Fibroblast of lung (primary cell): ENCODE measurements around the gene CAMKMT. TPM values are rescaled to one million over a fixed set of nuclear protein-coding genes. Genes with fewer than 3 reads are reported as not detected.

ENCODE experiments used
- DNase-seq, 2 donors: peaks; one replicate each; pipeline versions ENCODE4 v3.0.0 to v3.0.0-alpha.2; 2010; ENCODE audit warnings: low read depth in 2 of 2
- H2AFZ ChIP-seq: 2 replicates; pipeline ENCODE4 v1.5.1; 2012; ENCODE audit warnings: low read length, control low read depth, inconsistent platforms
- H3K27ac ChIP-seq: 2 replicates; pipeline ENCODE4 v1.5.1; 2011; ENCODE audit warnings: low read length, control low read depth; ENCODE audit not compliant: insufficient read depth
- H3K27me3 ChIP-seq: 2 replicates; pipeline ENCODE4 v1.5.1; 2011; ENCODE audit warnings: mild to moderate bottlenecking, low read length; ENCODE audit not compliant: control insufficient read depth, insufficient read depth
- H3K36me3 ChIP-seq: 2 replicates; pipeline ENCODE4 v1.5.1; 2011; ENCODE audit warnings: low read length; ENCODE audit not compliant: control insufficient read depth, insufficient read depth
- H3K4me1 ChIP-seq: 2 replicates; pipeline ENCODE4 v1.5.1; 2011; ENCODE audit warnings: low read length; ENCODE audit not compliant: control insufficient read depth, insufficient read depth; ENCODE audit errors: extremely low read depth
- H3K4me2 ChIP-seq: 2 replicates; pipeline ENCODE4 v1.5.1; 2011; ENCODE audit warnings: low read length, control low read depth; ENCODE audit not compliant: insufficient read depth; ENCODE audit errors: extremely low read depth
- H3K4me3 ChIP-seq, 4 experiments: fragments of 200-600 bp in 1 of 4; sonication (generic) in 1 of 4; replicated peaks in 1 of 4; 2 replicates each; pipeline ENCODE4 v1.5.1; 2011 to 2016; ENCODE audit warnings: low read length in 4 of 4, low read depth in 3 of 4, mild to moderate bottlenecking in 3 of 4, control low read depth in 2 of 4, inconsistent platforms in 1 of 4, mixed read lengths in 1 of 4; ENCODE audit not compliant: insufficient read depth in 1 of 4; ENCODE audit errors: control extremely low read depth in 1 of 4
- H3K79me2 ChIP-seq: 2 replicates; pipeline ENCODE4 v1.5.1; 2012; ENCODE audit warnings: mild to moderate bottlenecking, low read length, inconsistent platforms; ENCODE audit not compliant: control insufficient read depth, insufficient read depth
- H3K9ac ChIP-seq: 2 replicates; pipeline ENCODE4 v1.5.1; 2011; ENCODE audit warnings: mild to moderate bottlenecking, low read length, control low read depth; ENCODE audit not compliant: insufficient read depth
- H3K9me3 ChIP-seq: 2 replicates; pipeline ENCODE4 v1.5.1; 2012; ENCODE audit warnings: low read depth, low read length; ENCODE audit not compliant: control insufficient read depth, insufficient read depth
- H4K20me1 ChIP-seq: 2 replicates; pipeline ENCODE4 v1.5.1; 2011; ENCODE audit warnings: low read length; ENCODE audit not compliant: control insufficient read depth, insufficient read depth; ENCODE audit errors: extremely low read depth
- EZH2 ChIP-seq: IDR thresholded peaks from 2 replicates; pipeline ENCODE4 v1.5.1; 2012; ENCODE audit warnings: low read length, control low read depth, mild to moderate bottlenecking; ENCODE audit errors: missing control alignments
- polyA plus RNA-seq, 2 donors: library from polyadenylated mRNA; depleted of rRNA in 1 of 2; stranded (reverse) in 1 of 2; unstranded in 1 of 2; fragments of >200 nt; gene quantifications; 2 replicates each; pipeline ENCODE4 v1.2.1, GENCODE V29; 2011 to 2012; ENCODE audit warnings: missing spikeins in 1 of 2
- total RNA-seq: library from RNA; depleted of rRNA; stranded (reverse); fragments of >200 nt; gene quantifications from 2 replicates; pipeline ENCODE4 v1.2.1, GENCODE V29; 2014
- TF ChIP-seq, protein P1 (sequence below), 2 donors: IDR thresholded peaks in 1 of 2; conservative IDR thresholded peaks in 1 of 2; 1 replicate in 1 of 2; 2 replicates in 1 of 2; pipeline ENCODE4 v1.5.1; 2011 to 2012; ENCODE audit warnings: low read length in 2 of 2, control low read depth in 1 of 2, inconsistent platforms in 1 of 2, low read depth in 1 of 2, mild to moderate bottlenecking in 1 of 2

Gene CAMKMT
- total and polyA plus RNA-seq, 2 donors (not counting 1 experiment from before 2014, with no cell fraction given), result 7.9 to 11.6 TPM

DNA sequence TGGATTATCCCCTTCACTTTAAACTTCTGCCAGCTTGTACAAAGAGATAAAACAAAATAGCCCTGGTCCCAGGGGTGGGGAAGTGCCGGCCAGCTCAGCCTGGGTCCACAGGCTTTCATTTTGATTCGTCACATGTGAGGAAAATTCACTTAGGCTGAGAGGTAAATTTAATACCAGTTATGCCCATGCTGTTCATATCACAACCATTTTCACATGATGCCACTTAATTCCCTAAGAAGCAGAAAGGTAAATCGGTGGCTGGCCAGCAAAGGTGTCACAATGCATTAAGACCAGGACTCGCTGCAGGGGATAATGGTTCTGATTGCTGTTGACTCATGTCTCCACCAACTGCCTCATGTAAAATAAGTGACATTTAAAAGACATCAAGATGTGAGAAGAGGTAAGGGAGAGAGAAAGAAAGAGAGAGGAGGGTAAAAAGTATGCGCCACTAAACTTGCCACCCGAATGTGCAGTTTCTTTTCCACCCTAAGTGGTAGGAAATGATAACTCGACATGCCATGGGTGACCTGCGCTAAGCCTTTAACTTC, 318.8 kb downstream of the CAMKMT start:
- no peak for DNase-seq
- Histone ChIP-seq H3K4me2 (no peak overlapping the region), H3K9ac (no peak overlapping the region), H3K27ac (no peak overlapping the region), H3K36me3 (no peaks in the 10 kb centered on the region), H3K9me3 (no peaks in the 10 kb centered on the region), H2AFZ (no peak overlapping the region), H4K20me1 (no peaks in the 10 kb centered on the region), H3K4me3 (no peak overlapping the region), H3K27me3 (no peaks in the 10 kb centered on the region), H3K4me1 (no peaks in the 10 kb centered on the region), H3K79me2 (no peaks in the 10 kb centered on the region)
- TF ChIP-seq, protein P1, sequence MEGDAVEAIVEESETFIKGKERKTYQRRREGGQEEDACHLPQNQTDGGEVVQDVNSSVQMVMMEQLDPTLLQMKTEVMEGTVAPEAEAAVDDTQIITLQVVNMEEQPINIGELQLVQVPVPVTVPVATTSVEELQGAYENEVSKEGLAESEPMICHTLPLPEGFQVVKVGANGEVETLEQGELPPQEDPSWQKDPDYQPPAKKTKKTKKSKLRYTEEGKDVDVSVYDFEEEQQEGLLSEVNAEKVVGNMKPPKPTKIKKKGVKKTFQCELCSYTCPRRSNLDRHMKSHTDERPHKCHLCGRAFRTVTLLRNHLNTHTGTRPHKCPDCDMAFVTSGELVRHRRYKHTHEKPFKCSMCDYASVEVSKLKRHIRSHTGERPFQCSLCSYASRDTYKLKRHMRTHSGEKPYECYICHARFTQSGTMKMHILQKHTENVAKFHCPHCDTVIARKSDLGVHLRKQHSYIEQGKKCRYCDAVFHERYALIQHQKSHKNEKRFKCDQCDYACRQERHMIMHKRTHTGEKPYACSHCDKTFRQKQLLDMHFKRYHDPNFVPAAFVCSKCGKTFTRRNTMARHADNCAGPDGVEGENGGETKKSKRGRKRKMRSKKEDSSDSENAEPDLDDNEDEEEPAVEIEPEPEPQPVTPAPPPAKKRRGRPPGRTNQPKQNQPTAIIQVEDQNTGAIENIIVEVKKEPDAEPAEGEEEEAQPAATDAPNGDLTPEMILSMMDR (conservative IDR thresholded peaks at IDR 0.05 in 1 of 2, IDR thresholded peaks at IDR 0.05 in 1 of 2; ENCODE audit: low read depth in 1 of 2, low read length in 2 of 2), result no peak
- no peak for TF ChIP-seq EZH2

DNA sequence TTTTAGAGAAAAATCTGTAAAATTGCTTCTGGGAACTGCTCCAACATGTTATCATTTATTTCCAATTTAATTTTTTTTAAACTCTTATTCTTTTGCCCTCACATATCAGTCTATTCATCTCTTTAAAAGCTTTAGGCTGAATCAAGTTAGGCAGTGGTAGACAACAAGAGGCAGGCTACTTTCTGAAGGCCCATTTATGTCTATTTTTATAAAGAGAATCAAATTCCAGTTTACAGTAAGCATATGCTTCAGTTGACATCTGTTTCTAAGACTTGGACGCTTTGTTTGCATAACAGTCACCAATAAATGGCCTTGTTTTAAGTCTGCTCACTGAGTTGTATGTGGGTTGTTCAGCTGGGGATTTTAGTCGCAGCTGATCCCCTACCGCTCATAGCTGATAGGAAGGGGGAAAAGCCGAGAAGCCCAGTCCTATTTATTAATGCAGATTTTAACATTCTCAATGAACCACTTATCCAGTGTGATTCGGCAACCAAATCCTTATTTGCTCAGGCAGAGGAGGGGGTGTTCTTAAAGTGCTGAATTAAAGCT, 319.3 kb downstream of the CAMKMT start:
- Histone ChIP-seq H3K4me3 (no peak overlapping the region), H3K4me2 (no peak overlapping the region)
- peak in 1 of 2 donors; percentile 62 for DNase-seq

DNA sequence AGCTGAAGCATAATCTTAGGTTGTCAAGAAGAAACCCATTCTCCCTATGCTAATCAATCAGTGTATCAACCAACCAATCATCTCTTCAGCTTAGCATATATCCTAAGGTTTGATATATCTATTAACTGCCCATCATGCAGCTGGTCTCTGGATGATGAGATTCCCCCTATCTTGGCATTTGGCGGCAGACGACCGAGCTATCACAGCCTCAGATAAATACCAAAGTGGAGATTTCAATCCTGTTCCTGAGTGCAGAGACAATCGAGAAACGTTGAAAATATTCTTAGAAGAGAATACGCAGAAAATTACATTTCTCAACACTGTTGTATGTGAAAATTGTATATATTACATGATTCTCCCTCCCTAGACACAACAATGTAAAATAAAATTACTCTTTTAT, 320.7 kb downstream of the CAMKMT start:
- no peaks in the 10 kb centered on the region for H4K20me1 ChIP-seq
- no peaks in the 10 kb centered on the region for H3K9me3 ChIP-seq
- no peaks in the 10 kb centered on the region for H3K36me3 ChIP-seq
- H2AFZ ChIP-seq, result no peak overlapping the region
- H3K4me1 ChIP-seq, result no peaks in the 10 kb centered on the region
- H3K79me2 ChIP-seq, result no peaks in the 10 kb centered on the region
- DNase-seq, result no peak
- no peak overlapping the region for H3K4me3 ChIP-seq
- H3K27me3 ChIP-seq, result no peaks in the 10 kb centered on the region
- TF ChIP-seq, protein P1 (conservative IDR thresholded peaks at IDR 0.05 in 1 of 2, IDR thresholded peaks at IDR 0.05 in 1 of 2; ENCODE audit: low read depth in 1 of 2, low read length in 2 of 2), result no peak
- no peak for TF ChIP-seq EZH2
- no peak overlapping the region for H3K9ac ChIP-seq
- H3K27ac ChIP-seq, result no peak overlapping the region
- H3K4me2 ChIP-seq, result no peak overlapping the region

More for the DNA sequence above, 319.3 kb downstream of the CAMKMT start:
- Histone ChIP-seq H3K9ac (no peak overlapping the region), H3K9me3 (no peaks in the 10 kb centered on the region), H4K20me1 (no peaks in the 10 kb centered on the region), H2AFZ (no peak overlapping the region), H3K27ac (no peak overlapping the region), H3K27me3 (no peaks in the 10 kb centered on the region), H3K36me3 (no peaks in the 10 kb centered on the region), H3K4me1 (no peaks in the 10 kb centered on the region), H3K79me2 (no peaks in the 10 kb centered on the region)
- TF ChIP-seq, protein P1 (conservative IDR thresholded peaks at IDR 0.05 in 1 of 2, IDR thresholded peaks at IDR 0.05 in 1 of 2; ENCODE audit: low read depth in 1 of 2, low read length in 2 of 2), result no peak
